ENCODE measurements around the gene ATIC.

ATIC gene

GRCh38 chr2:215388002-215388728, 76.3 kb downstream of the ATIC start:
- no peak for ATAC-seq
- no peak for TF ChIP-seq ZFP3 (CRISPR knock-in tag; IDR thresholded peaks at IDR 0.05)
- no peak for TF ChIP-seq GLIS3 (CRISPR knock-in tag; IDR thresholded peaks at IDR 0.05)
- TF ChIP-seq RARB (CRISPR knock-in tag; IDR thresholded peaks at IDR 0.05), result no peak
- TF ChIP-seq PATZ1 (CRISPR knock-in tag; IDR thresholded peaks at IDR 0.05; ENCODE audit: borderline replicate concordance), result no peak
- no peak for TF ChIP-seq SNAI2 (CRISPR knock-in tag; IDR thresholded peaks at IDR 0.05)
- TF ChIP-seq ZNF565 (CRISPR knock-in tag; conservative IDR thresholded peaks at IDR 0.05; ENCODE audit: low read depth), result no peak
- no peak for TF ChIP-seq ESRRG (CRISPR knock-in tag; IDR thresholded peaks at IDR 0.05)
- no peak for TF ChIP-seq CSRNP3 (CRISPR knock-in tag; IDR thresholded peaks at IDR 0.05)
- no peak for TF ChIP-seq TSHZ2 (CRISPR knock-in tag; IDR thresholded peaks at IDR 0.05)

- no peak for ATAC-seq
- TF ChIP-seq CSRNP3 (CRISPR knock-in tag; IDR thresholded peaks at IDR 0.05) (no peak), OSR1 (CRISPR knock-in tag; IDR thresholded peaks at IDR 0.05) (no peak), PATZ1 (CRISPR knock-in tag; IDR thresholded peaks at IDR 0.05; ENCODE audit: borderline replicate concordance) (no peak), TOX (CRISPR knock-in tag; IDR thresholded peaks at IDR 0.05; ENCODE audit: borderline replicate concordance) (no peak), PPARA (CRISPR knock-in tag; IDR thresholded peaks at IDR 0.05; ENCODE audit: borderline replicate concordance) (no peak), ISL1 (CRISPR knock-in tag; IDR thresholded peaks at IDR 0.05) (no peak), TSHZ2 (CRISPR knock-in tag; IDR thresholded peaks at IDR 0.05) (no peak), ZFP30 (CRISPR knock-in tag; IDR thresholded peaks at IDR 0.05) (no peak), POU6F1 (CRISPR knock-in tag; IDR thresholded peaks at IDR 0.05; ENCODE audit: borderline replicate concordance, low read depth) (no peak), ZNF8 (CRISPR knock-in tag; IDR thresholded peaks at IDR 0.05) (no peak), SNAI2 (CRISPR knock-in tag; IDR thresholded peaks at IDR 0.05) (no peak), ZFP3 (CRISPR knock-in tag; IDR thresholded peaks at IDR 0.05) (no peak), TCF4 (CRISPR knock-in tag; IDR thresholded peaks at IDR 0.05; ENCODE audit: borderline replicate concordance) (no peak), CSDC2 (CRISPR knock-in tag; IDR thresholded peaks at IDR 0.05) (no peak), BACH2 (CRISPR knock-in tag; IDR thresholded peaks at IDR 0.05; ENCODE audit: borderline replicate concordance) (no peak), ZNF565 (CRISPR knock-in tag; conservative IDR thresholded peaks at IDR 0.05; ENCODE audit: low read depth) (no peak), ARNTL (CRISPR knock-in tag; IDR thresholded peaks at IDR 0.05; ENCODE audit: borderline replicate concordance, low read depth) (no peak)
Observed at GRCh38 chr2:215390550-215390913, 78.7 kb downstream of the ATIC start.

Measured in SK-N-SH treated with all-trans-retinoic acid at 6 μM for 48 hours (cell line).